Suppressor macrophage (primary cell): ENCODE measurements around the gene MSH2.
"Not testable (repeated sequence)": the region's sequence is repeated elsewhere in the genome, so short reads cannot be mapped to it uniquely, and the experiment has no call there.

Experiments
- DNase-seq, 4 experiments: peaks; one replicate each; pipeline ENCODE4 v3.0.0-alpha.2; 2020 to 2022
- total RNA-seq, 17 experiments: gene quantifications; one replicate each; lab custom pipeline; 2026; ENCODE audit warnings: mixed read lengths in 6 of 17, inconsistent platforms in 3 of 17; lab: John Stamatoyannopoulos, UW

The MSH2 gene
- total RNA-seq, result 2.6 to 45.7 (median 30.5) reads per million in 17 experiments

- DNase-seq, result peak; percentile 92 to 97 (median 96)
Observed at GRCh38 chr2:47402805-47403608, at the start of gene MSH2. Gene MSH2, plus strand, starts transcription at chr2:47403156. Its CDS starts 36 bp downstream, at chr2:47403192.

GRCh38 chr2:47354013-47354847 lies 48.7 kb upstream of the MSH2 start:
- peak in 3 of 4 experiments; percentile 16 to 39 (median 30) for DNase-seq

GRCh38 chr2:47354848-47355204 lies 48.1 kb upstream of the MSH2 start:
- no peak for DNase-seq

GRCh38 chr2:47357483-47357882 lies 45.5 kb upstream of the MSH2 start:
- DNase-seq, result no peak

GRCh38 chr2:47359375-47359868 lies 43.5 kb upstream of the MSH2 start:
- no peak for DNase-seq

GRCh38 chr2:47360283-47360682 lies 42.7 kb upstream of the MSH2 start:
- no peak for DNase-seq

- DNase-seq, result no peak
Observed at GRCh38 chr2:47360927-47361326, 42.0 kb upstream of the MSH2 start.

- DNase-seq, result not testable (repeated sequence)
Observed at GRCh38 chr2:47361505-47362229, 41.3 kb upstream of the MSH2 start.

GRCh38 chr2:47373747-47374146 lies 29.2 kb upstream of the MSH2 start:
- no peak for DNase-seq

GRCh38 chr2:47375307-47375706 lies 27.6 kb upstream of the MSH2 start:
- no peak for DNase-seq

GRCh38 chr2:47379384-47379783 lies 23.6 kb upstream of the MSH2 start:
- DNase-seq, result no peak

GRCh38 chr2:47381408-47381807 lies 21.5 kb upstream of the MSH2 start:
- no peak for DNase-seq

GRCh38 chr2:47386551-47386950 lies 16.4 kb upstream of the MSH2 start:
- DNase-seq, result no peak

GRCh38 chr2:47388888-47389287 lies 14.1 kb upstream of the MSH2 start:
- peak in 2 of 4 experiments; percentile 34 to 40 for DNase-seq

GRCh38 chr2:47389692-47390091 lies 13.3 kb upstream of the MSH2 start:
- DNase-seq, result no peak

- DNase-seq, result no peak
Observed at GRCh38 chr2:47401789-47402554, 984 bp upstream of the MSH2 start.

GRCh38 chr2:47402555-47402804 lies 476 bp upstream of the MSH2 start:
- peak in 1 of 4 experiments; percentile 7 for DNase-seq

- peak in 3 of 4 experiments; percentile 2 to 14 (median 13) for DNase-seq
Observed at GRCh38 chr2:47403609-47404193, 745 bp downstream of the MSH2 start.

GRCh38 chr2:47404356-47404755 lies 1.4 kb downstream of the MSH2 start:
- no peak for DNase-seq

- DNase-seq, result no peak
Observed at GRCh38 chr2:47405757-47406156, 2.8 kb downstream of the MSH2 start.

GRCh38 chr2:47406649-47407330 lies 3.8 kb downstream of the MSH2 start:
- not testable (repeated sequence) for DNase-seq
